Measurements from ENCODE around the gene MEX3C. TPM values are rescaled to one million over a fixed set of nuclear protein-coding genes. Genes with fewer than 3 reads are reported as not detected.

MEX3C gene
- total and polyA plus RNA-seq, 2 experiments from 2014 or later = 28.8 to 109 TPM

DNA sequence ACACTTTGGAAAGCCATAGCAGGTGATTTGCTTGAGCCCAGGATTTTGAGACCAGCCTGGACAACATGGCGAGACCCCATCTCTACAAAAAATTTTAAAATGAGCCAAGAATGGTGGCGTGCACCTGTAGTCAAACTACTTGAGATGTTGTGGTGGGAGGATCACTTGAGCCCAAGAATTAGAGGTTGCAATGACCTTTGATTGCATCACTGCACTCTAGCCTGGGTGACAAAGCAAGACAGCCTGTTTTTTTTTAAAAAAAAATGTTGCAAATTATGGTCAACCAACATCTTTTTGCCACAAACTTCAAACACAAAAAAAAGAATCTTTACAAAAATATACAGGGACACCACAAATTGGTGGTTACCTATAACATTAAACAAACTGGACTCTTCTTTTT is 40.3 kb downstream of the MEX3C start:
- Histone ChIP-seq H3K4me3 (no peak overlapping the region), H3F3A (replicated peaks; ENCODE audit: low read depth) (no peaks in the 10 kb centered on the region), H3K9me2 (ENCODE audit: insufficient read depth) (0 out of 2 replicates have a peak, but pooled peaks cover 4% of the 10 kb centered on the region), H3K27me3 (ENCODE audit: insufficient read depth) (no peaks in the 10 kb centered on the region), H3K4me1 (ENCODE audit: insufficient read depth) (no peaks in the 10 kb centered on the region), H3K4me2 (no peak overlapping the region), H2AFZ (no peak overlapping the region), H4K20me1 (replicated peaks; ENCODE audit: insufficient read depth) (no peaks in the 10 kb centered on the region), H3K79me2 (replicated peaks; ENCODE audit: insufficient read depth) (no peaks in the 10 kb centered on the region), H3K27ac (ENCODE audit: low read depth) (no peak overlapping the region), H3K36me3 (ENCODE audit: insufficient read depth) (no peaks in the 10 kb centered on the region)
- no peak overlapping the region for H3K4me3 Mint-ChIP-seq
- no peak for TF ChIP-seq EZH2 (IDR thresholded peaks at IDR 0.05; ENCODE audit: low read depth, unreplicated experiment)
- no peak for TF ChIP-seq REST (IDR thresholded peaks at IDR 0.05; ENCODE audit: unreplicated experiment)
- TF ChIP-seq NANOG (IDR thresholded peaks at IDR 0.05; ENCODE audit: borderline replicate concordance) = no peak
- no peak for TF ChIP-seq STAT1 (IDR thresholded peaks at IDR 0.05; ENCODE audit: unreplicated experiment)
- ATAC-seq (no peak), DNase-seq (ENCODE audit: low spot score) (no peak)
- H3K4me1 Mint-ChIP-seq = peaks cover 4% of the 10 kb centered on the region; the same call in 2 of the 3 replicates
- no peak overlapping the region for H3K27ac Mint-ChIP-seq
- H3K9me3 Mint-ChIP-seq = no peaks in the 10 kb centered on the region
- H3K36me3 Mint-ChIP-seq (ENCODE audit: low read depth) = no peaks in the 10 kb centered on the region
- H3K27me3 Mint-ChIP-seq (ENCODE audit: insufficient read depth, low read depth, poor library complexity) = peaks cover 3% of the 10 kb centered on the region

GRCh38 chr18:51154431-51155063 is 42.9 kb downstream of the MEX3C start:
- no peak overlapping the region for H3K4me2 ChIP-seq
- H3K4me1 ChIP-seq (ENCODE audit: insufficient read depth) = no peaks in the 10 kb centered on the region
- H2AFZ ChIP-seq = no peak overlapping the region; the same call in 1 of the 2 replicates
- H3K27me3 ChIP-seq (ENCODE audit: insufficient read depth) = no peaks in the 10 kb centered on the region
- no peaks in the 10 kb centered on the region for H3F3A ChIP-seq (replicated peaks; ENCODE audit: low read depth)
- no peaks in the 10 kb centered on the region for H3K36me3 ChIP-seq (ENCODE audit: insufficient read depth)
- no peaks in the 10 kb centered on the region for H3K79me2 ChIP-seq (replicated peaks; ENCODE audit: insufficient read depth)
- no peaks in the 10 kb centered on the region for H3K9me3 Mint-ChIP-seq
- H3K9me2 ChIP-seq (ENCODE audit: insufficient read depth) = 0 out of 2 replicates have a peak, but pooled peaks cover 4% of the 10 kb centered on the region
- TF ChIP-seq CREB1 (CRISPR knock-in tag; IDR thresholded peaks at IDR 0.05; ENCODE audit: low read depth) = no peak
- H3K27me3 Mint-ChIP-seq (ENCODE audit: insufficient read depth, low read depth, poor library complexity) = peaks cover 6% of the 10 kb centered on the region
- no peak overlapping the region for H3K4me3 Mint-ChIP-seq
- no peaks in the 10 kb centered on the region for H4K20me1 ChIP-seq (replicated peaks; ENCODE audit: insufficient read depth)
- peaks cover 4% of the 10 kb centered on the region; the same call in 1 of the 3 replicates for H3K36me3 Mint-ChIP-seq (ENCODE audit: low read depth)
- H3K27ac Mint-ChIP-seq = no peak overlapping the region
- no peak overlapping the region for H3K4me3 ChIP-seq
- ATAC-seq = no peak
- no peak overlapping the region for H3K27ac ChIP-seq (ENCODE audit: low read depth)
- H3K4me1 Mint-ChIP-seq = peaks cover 2% of the 10 kb centered on the region; the same call in 2 of the 3 replicates
- DNase-seq (ENCODE audit: low spot score) = no peak
